ENCODE results near the gene CDC37. TPM values are rescaled to one million over a fixed set of nuclear protein-coding genes. Genes with fewer than 3 reads are reported as not detected.

CDC37 gene
- total RNA-seq, 1 experiment from 2014 or later: 105 TPM

DNA sequence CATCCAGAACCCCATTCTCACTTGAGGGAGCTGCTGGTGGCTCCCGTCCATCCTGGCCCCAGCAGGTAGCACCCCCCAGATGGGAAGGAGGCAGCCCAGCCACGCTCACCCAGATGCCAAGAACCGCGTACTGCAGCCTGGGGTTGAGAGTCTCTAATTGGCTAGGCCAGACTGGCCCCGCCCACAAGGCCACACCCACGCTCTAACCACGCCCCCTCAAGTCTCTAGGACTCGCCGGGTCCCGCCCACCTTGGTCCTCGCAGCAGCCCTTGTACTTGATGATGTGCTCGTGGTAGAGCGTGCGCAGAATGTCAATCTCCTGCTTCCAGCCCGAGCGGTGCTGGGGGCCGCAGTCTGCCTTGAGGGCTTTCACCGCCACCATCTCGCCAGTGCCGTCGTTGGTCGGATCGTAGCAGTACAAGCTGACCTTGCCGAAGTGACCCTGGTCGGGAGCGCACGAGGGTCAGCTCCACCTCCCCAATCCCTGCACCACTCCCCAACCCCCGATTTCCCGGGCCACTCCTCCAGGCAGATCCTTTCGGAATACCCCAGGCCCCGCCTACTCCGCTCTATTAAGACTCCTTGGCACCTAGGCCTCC, 49.5 kb downstream of the CDC37 start:
- DNase-seq (ENCODE audit: low spot score): no peak

- DNase-seq (ENCODE audit: low spot score): no peak
Measured at GRCh38 chr19:10352764-10353671, 50.3 kb downstream of the CDC37 start.

DNA sequence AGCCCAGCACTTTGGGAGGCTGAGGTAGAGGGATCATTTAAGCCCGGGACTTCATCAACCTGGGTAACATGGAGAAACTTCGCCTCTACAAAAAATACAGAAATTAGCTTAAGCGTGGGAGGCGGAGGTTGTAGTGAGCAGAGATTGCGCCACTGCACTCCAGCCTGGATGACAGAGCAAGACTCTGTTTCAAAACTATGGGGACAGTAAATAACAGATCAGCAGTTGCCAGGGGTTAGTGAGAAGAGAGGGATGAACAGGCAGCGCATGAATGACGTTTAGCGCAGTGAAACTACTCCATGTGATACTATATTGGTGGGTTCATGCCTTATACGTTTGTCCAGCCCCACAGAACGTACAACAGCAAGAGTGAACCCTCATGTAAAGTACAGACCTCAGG, 56.8 kb downstream of the CDC37 start:
- no peak for DNase-seq (ENCODE audit: low spot score)

- no peak for DNase-seq (ENCODE audit: low spot score)
Measured at GRCh38 chr19:10344780-10345179, 58.6 kb downstream of the CDC37 start.

- no peak for DNase-seq (ENCODE audit: low spot score)
Measured at GRCh38 chr19:10343495-10343894, 59.8 kb downstream of the CDC37 start.

Other genes with a start within 250 kb of the CDC37 start
- gene DNMT1, start 208.6 kb downstream of the CDC37 start, total RNA-seq (2014; rRNA removed; shearing (Covaris generic)): 56.5 and 102 TPM in 2 replicates
- gene S1PR2, start 172.2 kb downstream of the CDC37 start, total RNA-seq (2014; rRNA removed; shearing (Covaris generic)): 1.7 and 3.0 TPM in 2 replicates
- gene MRPL4, start 151.3 kb downstream of the CDC37 start, total RNA-seq (2014; rRNA removed; shearing (Covaris generic)): 54.6 and 59.5 TPM in 2 replicates
- gene ICAM1, start 132.4 kb downstream of the CDC37 start, total RNA-seq (2014; rRNA removed; shearing (Covaris generic)): 0.06 and 0.12 TPM in 2 replicates
- 0.15 TPM in 1 of 2 replicates, not detected in the other for gene ICAM4, start 116.6 kb downstream of the CDC37 start, total RNA-seq (2014; rRNA removed; shearing (Covaris generic))
- 0.87 and 1.5 TPM in 2 replicates for gene ICAM5, start 113.6 kb downstream of the CDC37 start, total RNA-seq (2014; rRNA removed; shearing (Covaris generic))
- 0.18 and 1.8 TPM in 2 replicates for gene ZGLP1, start 93.7 kb downstream of the CDC37 start, total RNA-seq (2014; rRNA removed; shearing (Covaris generic))
- gene FDX2, start 87.5 kb downstream of the CDC37 start, total RNA-seq (2014; rRNA removed; shearing (Covaris generic)): 23.6 and 40.0 TPM in 2 replicates
- 7.1 and 8.2 TPM in 2 replicates for gene RAVER1, start 70.0 kb downstream of the CDC37 start, total RNA-seq (2014; rRNA removed; shearing (Covaris generic))
- 7.3 and 11.2 TPM in 2 replicates for gene ICAM3, start 63.9 kb downstream of the CDC37 start, total RNA-seq (2014; rRNA removed; shearing (Covaris generic))
- gene TYK2, start 23.0 kb downstream of the CDC37 start, total RNA-seq (2014; rRNA removed; shearing (Covaris generic)): 28.2 and 37.1 TPM in 2 replicates
- gene PDE4A, start 17.0 kb upstream of the CDC37 start, total RNA-seq (2014; rRNA removed; shearing (Covaris generic)): 1.0 and 1.1 TPM in 2 replicates
- 40.9 and 43.3 TPM in 2 replicates for gene KEAP1, start 99.8 kb upstream of the CDC37 start, total RNA-seq (2014; rRNA removed; shearing (Covaris generic))
- 1.0 and 1.7 TPM in 2 replicates for gene S1PR5, start 113.9 kb upstream of the CDC37 start, total RNA-seq (2014; rRNA removed; shearing (Covaris generic))
- gene ATG4D, start 140.4 kb upstream of the CDC37 start, total RNA-seq (2014; rRNA removed; shearing (Covaris generic)): 13.1 and 18.6 TPM in 2 replicates
- gene KRI1, start 162.5 kb upstream of the CDC37 start, total RNA-seq (2014; rRNA removed; shearing (Covaris generic)): 7.7 and 8.3 TPM in 2 replicates
- 3.2 and 5.2 TPM in 2 replicates for gene CDKN2D, start 165.4 kb upstream of the CDC37 start, total RNA-seq (2014; rRNA removed; shearing (Covaris generic))
- 7.8 and 14.8 TPM in 2 replicates for gene AP1M2, start 183.8 kb upstream of the CDC37 start, total RNA-seq (2014; rRNA removed; shearing (Covaris generic))
- 9.9 and 11.8 TPM in 2 replicates for gene SLC44A2, start 222.0 kb upstream of the CDC37 start, total RNA-seq (2014; rRNA removed; shearing (Covaris generic))

Measured in H4 (cell line).